MCF 10A (cell line): ENCODE data around the gene MORF4L1. TPM values are rescaled to one million over a fixed set of nuclear protein-coding genes. Genes with fewer than 3 reads are reported as not detected.

ENCODE experiments used
- BruUV-seq: library from RNA; stranded (reverse); fragments of 400-500 nt; replicated peaks from 2 replicates; lab custom pipeline; 2021; lab: Mats Ljungman, UMichigan
- CTCF ChIA-PET: fragments of 300-600 bp; sonication (Branson Sonifier 250); formaldehyde crosslinking; extraction: SDS; loops from one replicate; lab custom pipeline; 2021; ENCODE audit warnings: antibody characterized with exemption, inconsistent platforms; lab: Yijun Ruan, JAX
- POLR2A ChIA-PET: fragments of 300-600, 350-650 bp; sonication (Branson Sonifier 250); formaldehyde crosslinking; extraction: SDS; loops from one replicate; lab custom pipeline; 2020; ENCODE audit warnings: antibody characterized with exemption, inconsistent platforms; lab: Yijun Ruan, JAX
- DNase-seq: peaks from one replicate; pipeline ENCODE4 v3.0.0-alpha.2; 2018; ENCODE audit not compliant: unreplicated experiment
- H3K27ac Mint-ChIP-seq: one replicate; pipeline ENCODE4 v1.8.0; 2022; ENCODE audit warnings: mild to moderate bottlenecking, low read depth, mixed read lengths; ENCODE audit not compliant: unreplicated experiment
- H3K27me3 Mint-ChIP-seq: one replicate; pipeline ENCODE4 v1.8.0; 2022; ENCODE audit warnings: mixed read lengths; ENCODE audit not compliant: insufficient read depth, unreplicated experiment
- H3K36me3 Mint-ChIP-seq: one replicate; pipeline ENCODE4 v1.8.0; 2022; ENCODE audit warnings: mild to moderate bottlenecking, moderate library complexity, mixed read lengths; ENCODE audit not compliant: insufficient read depth, unreplicated experiment
- H3K4me1 Mint-ChIP-seq: one replicate; pipeline ENCODE4 v1.8.0; 2022; ENCODE audit warnings: mixed read lengths; ENCODE audit not compliant: insufficient read depth, unreplicated experiment
- H3K4me3 Mint-ChIP-seq: one replicate; pipeline ENCODE4 v1.8.0; 2022; ENCODE audit warnings: mild to moderate bottlenecking, moderate library complexity, mixed read lengths; ENCODE audit not compliant: unreplicated experiment
- H3K9me3 Mint-ChIP-seq: one replicate; pipeline ENCODE4 v1.8.0; 2022; ENCODE audit warnings: mixed read lengths; ENCODE audit not compliant: unreplicated experiment
- CTCF ChIP-seq: fragments of 200-600 bp; IDR thresholded peaks from one replicate; pipeline ENCODE4 v1.8.0; 2022; ENCODE audit warnings: antibody characterized with exemption, mild to moderate bottlenecking; ENCODE audit not compliant: unreplicated experiment
- intact Hi-C: fragments of 100-400 bp; cut with micrococcal nuclease; formaldehyde crosslinking; loops from 2 replicates; pipeline ENCODE4 v1.14.1; 2022
- total RNA-seq: library from RNA; stranded (reverse); gene quantifications from 2 replicates; pipeline ENCODE4 v1.2.3, GENCODE V29; 2022

Gene MORF4L1
- total RNA-seq, 1 experiment from 2014 or later = 264 TPM

DNA sequence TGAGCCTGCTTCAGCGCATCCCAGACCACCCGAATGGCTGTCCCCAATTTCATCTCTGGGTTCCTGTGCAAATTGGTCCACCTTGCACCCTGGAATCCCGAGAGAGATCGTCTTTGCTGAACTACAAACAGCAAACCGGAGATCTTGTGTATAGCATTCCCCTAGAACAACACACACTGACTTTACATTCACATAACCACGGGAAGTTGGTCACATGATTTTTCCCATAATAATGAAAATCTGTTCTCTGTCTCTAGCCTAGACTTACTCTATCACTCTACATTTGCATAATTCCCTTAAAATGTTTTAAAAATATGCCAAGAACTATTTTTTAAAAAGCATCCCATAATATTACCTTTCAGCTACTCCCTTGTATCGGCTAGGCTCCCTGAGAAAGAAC is 37.6 kb downstream of the MORF4L1 start:
- intact Hi-C loops = no loop called here
- POLR2A ChIA-PET = interaction anchor here (1.8 kb wide), 1 partner anchor 21 kb away, joined by 5 read pairs; no protein-coding TSS in a partner anchor
- Mint-ChIP-seq H3K36me3 (peaks cover 79% of the 10 kb centered on the region), H3K27ac (no peak overlapping the region), H3K9me3 (no peaks in the 10 kb centered on the region), H3K4me3 (no peak overlapping the region), H3K27me3 (no peaks in the 10 kb centered on the region), H3K4me1 (peaks cover 6% of the 10 kb centered on the region)
- CTCF ChIA-PET = interaction anchor here (0.5 to 6.8 kb wide), 13 partner anchors 9 to 1402 kb away, joined by 3 to 51 read pairs (median 3); no protein-coding TSS in a partner anchor
- TF ChIP-seq CTCF = no peak
- BruUV-seq = no TSS peak
- DNase-seq = no peak

- H3K36me3 Mint-ChIP-seq = peaks cover 73% of the 10 kb centered on the region
- TF ChIP-seq CTCF = no peak
- ChIA-PET POLR2A (no interaction called here), CTCF (interaction anchor here (0.6 to 1.8 kb wide), 3 partner anchors 10 to 272 kb away, joined by 3 to 7 read pairs (median 5); no protein-coding TSS in a partner anchor)
- intact Hi-C loops = no loop called here
- DNase-seq = no peak
- no peak overlapping the region for H3K27ac Mint-ChIP-seq
- H3K9me3 Mint-ChIP-seq = no peaks in the 10 kb centered on the region
- H3K4me1 Mint-ChIP-seq = no peaks in the 10 kb centered on the region
- no peaks in the 10 kb centered on the region for H3K27me3 Mint-ChIP-seq
- H3K4me3 Mint-ChIP-seq = no peak overlapping the region
- no TSS peak for BruUV-seq
Measured at GRCh38 chr15:78912316-78912715, 39.6 kb downstream of the MORF4L1 start.

- Mint-ChIP-seq H3K27me3 (no peaks in the 10 kb centered on the region), H3K4me3 (no peak overlapping the region), H3K27ac (no peak overlapping the region), H3K36me3 (peaks cover 67% of the 10 kb centered on the region), H3K4me1 (no peaks in the 10 kb centered on the region), H3K9me3 (no peaks in the 10 kb centered on the region)
- TF ChIP-seq CTCF = no peak
- intact Hi-C loops = no loop called here
- no peak for DNase-seq
- ChIA-PET POLR2A (no interaction called here), CTCF (interaction anchor here (0.6 to 1.8 kb wide), 3 partner anchors 9 to 271 kb away, joined by 3 to 7 read pairs (median 5); no protein-coding TSS in a partner anchor)
- BruUV-seq = no TSS peak
Measured at GRCh38 chr15:78913012-78913411, 40.3 kb downstream of the MORF4L1 start.

DNA sequence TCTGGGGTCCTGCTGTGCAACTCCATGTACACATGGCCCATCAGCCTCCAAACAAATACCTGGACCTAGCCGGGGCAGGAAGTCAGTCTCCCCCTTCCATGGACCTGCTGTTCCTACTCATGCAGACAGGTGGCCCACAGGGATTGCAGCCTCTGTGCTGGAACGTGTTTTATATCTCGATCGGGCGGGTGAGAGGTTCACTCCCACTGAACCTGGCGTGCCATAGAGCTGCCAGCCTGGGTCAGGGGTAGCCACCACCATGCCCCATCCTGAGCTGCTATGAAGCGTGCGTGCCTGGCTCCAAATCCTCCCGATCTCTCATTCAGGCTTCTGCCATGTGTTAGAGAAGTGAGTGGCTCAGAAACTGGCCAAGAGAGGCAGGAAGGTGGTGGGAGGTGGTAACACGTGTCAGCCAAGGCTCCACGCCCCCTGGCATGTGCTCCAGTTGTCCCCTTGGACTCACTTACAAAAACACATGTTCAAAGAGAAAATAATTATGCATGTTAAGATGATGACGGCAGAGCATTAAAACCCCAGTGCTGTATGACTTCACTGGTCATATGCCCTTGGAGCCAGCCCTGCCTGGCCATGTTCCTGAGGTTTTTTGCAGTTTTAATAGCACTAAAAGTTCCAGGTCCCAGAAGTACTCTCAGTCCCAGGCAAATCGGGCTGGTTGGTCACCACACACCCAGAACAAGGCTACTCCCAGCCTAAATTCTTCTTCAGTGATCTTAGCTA is 41.5 kb downstream of the MORF4L1 start:
- H3K27ac Mint-ChIP-seq = no peak overlapping the region
- peak; percentile 12 for TF ChIP-seq CTCF
- intact Hi-C loops = no loop called here
- H3K36me3 Mint-ChIP-seq = peaks cover 66% of the 10 kb centered on the region
- DNase-seq = no peak
- CTCF ChIA-PET = interaction anchor here (0.6 to 1.5 kb wide), 5 partner anchors 10 to 1613 kb away, joined by 3 to 8 read pairs (median 3); no protein-coding TSS in a partner anchor
- no peak overlapping the region for H3K4me3 Mint-ChIP-seq
- BruUV-seq = no TSS peak
- H3K9me3 Mint-ChIP-seq = no peaks in the 10 kb centered on the region
- POLR2A ChIA-PET = no interaction called here
- H3K4me1 Mint-ChIP-seq = no peaks in the 10 kb centered on the region
- no peaks in the 10 kb centered on the region for H3K27me3 Mint-ChIP-seq
